Measurements from ENCODE around the gene ASCC3.
"Not testable (repeated sequence)": the region's sequence is repeated elsewhere in the genome, so short reads cannot be mapped to it uniquely, and the experiment has no call there.

The ASCC3 gene

DNA sequence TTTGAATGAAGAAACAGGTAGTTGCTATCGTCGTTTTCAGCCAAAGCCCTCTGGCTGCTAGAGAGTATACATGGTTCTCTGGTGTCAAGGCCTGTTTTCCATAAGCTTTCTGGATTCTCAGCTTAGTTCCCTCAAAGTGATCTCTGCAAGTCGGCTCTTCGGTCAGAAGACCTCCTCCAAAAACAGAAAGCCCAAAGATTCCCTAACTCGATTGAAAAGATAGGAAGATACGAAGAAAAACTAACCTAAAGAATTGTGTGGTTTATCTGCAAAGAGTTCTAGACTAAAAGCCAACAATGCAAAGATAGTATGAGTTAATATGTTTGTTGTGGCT is 545 bp upstream of the ASCC3 start:
- no peak for DNase-seq

DNA sequence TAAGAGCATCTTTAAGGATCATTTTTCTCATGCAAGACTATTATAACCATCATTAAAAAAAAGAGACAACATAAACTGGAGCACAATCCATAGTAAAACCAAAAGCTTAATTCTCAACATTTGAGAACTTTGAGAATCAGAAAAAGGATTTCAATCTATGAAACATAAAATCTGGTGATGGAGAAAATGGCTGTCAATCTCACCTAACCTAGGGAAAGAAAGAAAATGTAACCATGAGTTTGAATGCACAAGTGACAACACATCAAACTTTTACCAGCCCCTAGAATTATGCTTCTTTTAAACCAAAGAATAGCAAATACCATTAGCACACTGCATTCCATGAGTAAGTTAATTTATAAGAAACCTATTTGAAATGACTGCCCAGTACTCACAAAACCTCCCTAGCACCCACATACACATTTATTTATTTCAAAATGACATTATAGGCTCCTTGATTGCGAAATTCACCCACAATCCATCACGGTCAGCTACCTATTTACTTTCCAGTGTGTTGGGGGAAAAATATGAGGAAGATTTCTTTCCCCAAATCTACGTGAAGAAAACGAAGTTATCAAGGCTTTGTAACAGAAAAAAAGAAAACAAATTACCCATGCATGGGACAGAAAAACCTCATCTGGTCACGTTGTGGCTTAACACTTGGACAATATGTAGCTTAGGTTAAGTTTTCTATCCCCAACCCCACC is 828 bp downstream of the ASCC3 start:
- DNase-seq = no peak

DNA sequence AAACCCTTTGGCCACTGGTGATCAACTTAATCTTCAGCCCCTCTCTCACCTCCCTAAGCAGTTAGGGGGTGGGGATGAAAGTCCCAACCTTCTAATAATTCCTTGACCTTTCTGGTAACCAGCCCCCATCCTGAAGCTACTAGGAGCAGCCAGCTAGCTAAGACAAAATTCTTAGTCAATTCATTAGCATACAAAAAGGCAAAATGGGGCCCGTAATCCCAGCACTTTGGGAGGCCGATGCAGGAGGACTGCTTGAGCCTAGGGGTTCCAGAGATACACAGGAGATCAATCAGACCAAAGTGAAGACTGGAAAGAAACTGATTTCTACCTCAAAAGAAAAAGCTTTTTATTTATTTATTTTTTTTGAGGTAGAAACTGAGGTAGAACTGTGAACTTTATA is 1.8 kb downstream of the ASCC3 start:
- no peak for DNase-seq

DNA sequence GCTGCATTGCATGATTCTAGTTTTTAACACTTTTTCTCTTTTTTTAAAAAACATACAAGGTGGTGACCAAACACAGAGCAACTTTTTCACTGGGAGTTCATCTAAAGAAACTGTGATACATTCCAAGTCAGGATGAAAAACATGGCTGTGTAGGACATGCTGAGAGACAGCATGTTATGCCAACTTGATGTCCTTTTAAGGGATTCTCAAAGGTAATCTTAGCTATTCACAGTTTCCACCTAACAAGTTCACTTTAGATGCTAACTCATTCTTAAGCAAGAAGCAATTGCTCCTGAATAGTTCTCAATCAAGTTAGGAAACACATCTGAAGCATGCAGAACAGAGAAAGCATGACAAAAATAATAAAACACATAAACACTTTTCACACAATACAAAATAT is 3.3 kb downstream of the ASCC3 start:
- no peak for DNase-seq

DNA sequence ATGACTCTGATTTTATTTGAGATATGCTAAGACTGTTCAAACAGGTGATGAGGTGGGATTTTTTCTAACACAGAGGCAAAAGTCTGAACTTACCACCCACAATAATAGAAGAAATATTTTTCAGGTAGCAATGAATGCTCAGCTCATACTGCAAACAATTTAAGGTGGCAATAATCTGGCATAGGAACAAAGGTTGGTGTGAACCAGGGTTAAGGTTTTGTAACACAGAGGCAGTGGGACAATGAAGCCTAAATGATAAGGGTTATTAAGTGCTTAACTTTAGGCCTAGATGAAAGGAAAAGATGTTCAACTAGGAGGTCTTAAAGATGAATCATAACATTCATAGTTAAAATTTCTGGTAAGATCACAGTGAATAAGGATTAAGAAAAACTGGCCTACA is 4.9 kb downstream of the ASCC3 start:
- DNase-seq = no peak

DNA sequence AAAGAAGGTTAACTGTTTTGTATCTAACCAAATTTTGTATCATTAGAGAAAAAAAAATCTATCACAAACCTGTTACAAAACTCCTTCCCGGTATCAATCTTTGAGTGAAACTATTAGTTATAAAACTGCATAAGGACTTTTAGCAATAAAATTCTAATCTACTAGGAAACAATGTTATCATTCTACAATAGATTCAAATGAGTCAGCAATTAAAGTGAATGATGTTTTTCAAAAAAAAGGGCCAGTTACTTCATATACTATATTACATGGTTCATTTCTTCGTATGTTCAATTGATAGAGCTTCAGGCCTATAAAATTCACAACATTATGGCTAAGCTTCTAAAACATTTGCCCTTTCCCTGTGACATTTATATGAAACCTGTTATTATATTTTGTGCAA is 15.6 kb downstream of the ASCC3 start:
- no peak for DNase-seq

DNA sequence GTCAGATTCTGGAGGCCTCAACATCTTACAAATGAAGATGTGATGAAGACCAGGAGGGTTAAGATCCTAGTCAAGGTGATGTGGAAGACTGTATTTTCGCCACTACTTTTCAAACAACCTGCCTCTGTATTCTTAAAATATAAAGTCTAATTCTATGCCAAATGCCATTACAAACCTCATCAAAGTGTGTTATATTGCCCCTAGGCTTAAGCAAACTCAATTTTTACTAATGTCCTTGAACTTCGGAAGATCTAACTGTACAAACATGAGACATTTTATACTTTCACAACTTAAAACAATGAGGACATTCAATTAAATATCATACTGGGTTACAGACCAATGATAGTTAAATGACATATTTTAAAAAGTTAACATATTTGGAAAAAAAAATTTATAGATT is 19.1 kb downstream of the ASCC3 start:
- DNase-seq = no peak

DNA sequence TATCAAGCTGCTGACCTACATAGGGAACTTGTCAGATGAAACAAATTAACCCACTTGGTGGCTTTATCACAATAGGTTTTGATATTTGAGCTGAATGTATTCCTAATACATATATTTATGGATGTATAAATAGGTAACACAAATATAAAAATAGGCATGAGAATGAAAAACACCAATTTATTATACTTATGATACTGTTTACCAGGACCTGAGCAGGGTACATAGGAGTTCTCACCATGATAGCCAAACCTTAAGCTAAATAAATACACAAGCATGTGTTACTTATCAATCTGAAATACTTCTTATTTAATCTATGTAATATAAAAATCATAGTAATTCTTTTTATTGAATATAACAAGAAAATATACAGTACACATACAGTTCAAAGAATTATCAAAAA is 25.0 kb downstream of the ASCC3 start:
- no peak for DNase-seq

DNA sequence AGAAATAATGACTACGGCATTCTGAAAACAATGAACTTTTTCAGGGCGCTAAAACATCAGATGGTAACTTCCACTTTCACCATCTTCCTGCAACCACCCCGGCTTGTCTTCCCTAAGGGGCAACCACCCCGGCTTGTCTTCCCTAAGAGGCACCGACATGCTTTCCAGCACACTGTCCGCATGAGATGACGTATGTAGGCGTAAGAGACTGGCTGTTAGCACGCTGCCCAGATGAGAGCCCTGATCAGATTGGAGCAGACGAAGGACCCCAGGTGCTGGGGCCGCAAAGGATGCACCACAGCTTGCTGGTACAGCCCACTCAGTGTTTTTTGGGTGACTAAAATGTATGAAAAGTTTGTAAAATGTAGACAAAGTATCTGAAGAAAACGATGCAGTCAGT is 29.3 kb downstream of the ASCC3 start:
- no peak for DNase-seq

DNA sequence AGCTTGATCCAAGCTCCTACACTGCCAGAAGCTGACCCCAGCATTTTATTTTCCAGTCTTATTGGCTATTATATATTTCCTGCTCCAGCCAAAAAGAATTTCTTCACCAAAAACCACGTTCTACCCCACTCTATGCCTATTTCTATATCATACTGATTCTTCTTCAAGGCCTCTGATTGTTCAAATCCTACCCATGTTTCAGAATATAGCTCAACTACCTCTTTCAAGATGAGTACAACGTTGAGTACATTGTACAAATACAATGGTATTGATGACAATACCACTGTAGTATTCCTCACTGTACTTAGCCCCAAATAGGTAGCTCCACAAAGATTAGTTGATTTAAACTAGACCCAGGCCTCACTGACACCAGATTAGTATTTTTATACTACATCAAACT is 31.0 kb downstream of the ASCC3 start:
- no peak for DNase-seq

DNA sequence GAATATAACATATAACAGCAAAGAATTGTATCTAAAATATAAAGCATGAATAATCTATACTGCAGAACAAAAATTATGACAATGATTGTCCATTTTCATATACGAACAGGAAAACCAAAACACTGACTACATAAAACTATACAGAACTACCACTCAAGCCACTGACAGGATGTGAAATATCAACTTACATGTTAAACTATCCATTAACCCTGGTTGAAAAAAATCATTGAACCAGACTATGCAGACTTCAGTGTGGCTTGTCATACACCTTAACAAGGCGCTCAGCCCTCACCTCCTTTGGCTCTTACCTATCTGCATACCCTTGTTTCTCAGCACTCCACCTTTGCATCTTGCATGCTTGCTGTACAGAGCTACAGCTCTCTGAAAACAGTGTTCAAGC is 34.9 kb downstream of the ASCC3 start:
- DNase-seq = no peak

DNA sequence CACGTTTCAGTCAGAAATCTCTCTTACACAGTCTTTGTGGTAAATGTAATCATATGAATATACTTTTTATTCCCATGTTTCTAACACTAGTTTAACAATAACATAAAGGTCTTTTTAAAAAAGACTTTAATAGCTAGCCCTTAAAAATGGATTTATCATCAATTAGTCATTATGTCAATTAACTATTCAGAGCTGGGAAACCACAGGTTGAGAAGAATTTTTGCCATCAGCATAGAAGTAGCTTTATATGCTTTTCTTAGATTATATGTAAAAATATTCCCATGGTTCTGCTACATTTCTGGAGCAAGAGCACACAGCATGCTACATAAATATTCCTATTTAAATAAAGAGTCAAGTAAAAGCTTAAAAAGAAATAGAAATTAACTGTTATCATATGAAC is 35.5 kb downstream of the ASCC3 start:
- no peak for DNase-seq

DNA sequence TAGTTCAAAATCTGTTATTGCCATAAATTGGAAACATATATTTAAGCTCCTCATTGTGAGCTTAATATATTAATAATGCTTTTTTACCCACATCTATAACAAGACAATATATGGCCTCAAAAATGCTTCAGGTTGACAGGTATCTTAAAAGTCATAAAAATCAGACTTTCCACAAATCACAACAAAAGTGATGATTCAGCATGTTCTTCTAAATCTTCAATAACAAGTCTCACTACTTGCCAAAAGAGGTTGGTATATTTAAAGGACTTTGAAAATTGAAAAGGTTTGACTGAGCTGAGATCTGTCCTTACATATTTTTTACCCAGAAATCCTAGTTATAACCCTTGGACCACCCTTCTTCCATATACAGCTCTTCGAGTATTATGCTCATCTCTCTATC is 41.7 kb downstream of the ASCC3 start:
- no peak for DNase-seq

DNA sequence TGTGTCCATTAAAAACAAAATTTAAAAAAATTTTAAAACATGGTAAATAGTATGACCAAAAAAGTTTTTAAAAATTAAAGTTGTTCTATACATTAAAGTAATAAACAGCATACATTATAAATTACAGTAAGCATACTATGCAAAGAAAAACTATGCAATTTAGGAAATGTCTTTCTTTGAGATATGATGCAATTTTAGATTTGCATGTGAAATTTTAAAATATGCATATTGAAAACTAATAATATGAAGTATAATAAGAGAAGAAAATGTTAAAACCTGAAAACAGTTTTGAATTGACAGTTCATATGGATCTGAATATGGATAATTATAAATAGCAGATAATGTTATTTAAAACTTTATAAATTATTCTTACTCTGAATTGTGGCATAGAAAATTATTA is 43.1 kb downstream of the ASCC3 start:
- DNase-seq = no peak

DNA sequence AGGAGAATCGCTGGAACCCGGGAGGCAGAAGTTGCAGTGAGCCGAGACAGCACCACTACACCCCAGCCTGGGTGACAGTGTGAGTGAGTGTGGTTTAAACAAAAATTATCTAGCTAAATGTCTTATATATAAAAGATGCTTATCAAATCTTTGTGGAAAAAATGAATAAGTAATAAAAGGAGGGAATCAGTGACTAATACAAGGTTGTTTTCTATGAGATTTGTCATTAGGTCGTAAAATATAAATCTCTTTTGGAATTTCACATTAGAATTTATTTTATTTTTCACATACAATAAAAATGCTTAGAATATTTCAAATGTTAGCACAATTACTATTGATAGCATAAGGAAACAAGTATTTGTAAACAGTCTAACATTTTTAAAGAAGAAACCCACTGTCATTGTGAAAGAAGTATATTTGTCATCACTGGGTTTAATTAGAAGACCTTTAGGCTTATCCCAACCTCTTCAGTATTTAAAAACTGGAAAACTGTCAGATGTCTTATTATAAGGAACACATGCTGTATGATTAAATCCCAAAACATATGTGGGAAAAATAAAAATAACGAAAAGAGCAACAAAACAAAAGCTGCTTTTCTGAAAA is 47.1 kb downstream of the ASCC3 start:
- DNase-seq = no peak

DNA sequence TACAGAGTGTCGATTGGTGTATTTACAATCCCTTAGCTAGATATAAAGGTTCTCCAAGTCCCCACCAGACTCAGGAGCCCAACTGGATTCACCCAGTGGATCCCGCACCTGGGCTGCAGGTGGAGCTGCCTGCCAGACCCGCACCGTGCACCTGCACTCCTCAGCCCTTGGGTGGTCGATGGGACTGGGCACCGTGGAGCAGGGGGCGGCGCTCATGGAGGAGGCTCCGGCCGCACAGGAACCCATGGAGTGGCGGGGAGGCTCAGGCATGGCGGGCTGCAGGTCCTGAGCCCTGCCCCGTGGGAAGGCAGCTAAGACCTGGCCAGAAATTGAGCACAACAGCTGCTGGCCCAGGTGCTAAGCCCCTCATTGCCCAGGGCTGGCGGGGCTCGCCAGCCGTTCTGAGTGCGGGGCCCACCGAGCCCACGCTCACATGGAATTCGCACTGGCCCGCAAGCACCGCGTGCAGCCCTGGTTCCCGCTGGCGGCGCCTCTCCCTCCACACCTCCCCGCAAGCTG is 52.0 kb downstream of the ASCC3 start:
- not testable (repeated sequence) for DNase-seq

DNA sequence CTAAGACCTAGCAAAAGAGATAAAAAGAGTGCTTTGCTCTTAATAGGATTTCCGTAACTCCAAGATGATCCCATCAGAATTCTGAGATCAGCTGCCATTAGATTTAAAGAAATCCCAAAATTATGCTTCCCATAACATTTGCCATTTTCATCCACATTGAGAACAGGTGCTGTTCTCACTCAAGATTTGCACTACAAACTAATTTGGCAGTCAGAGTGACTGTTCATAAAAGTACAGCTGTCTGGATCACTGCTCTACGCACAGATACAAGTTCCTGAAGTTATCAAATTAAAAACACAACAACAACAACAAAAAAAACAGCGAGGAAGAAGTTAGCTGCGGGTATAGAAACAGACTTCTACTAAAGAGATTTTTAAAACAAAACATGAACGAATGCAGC is 58.1 kb downstream of the ASCC3 start:
- no peak for DNase-seq

DNA sequence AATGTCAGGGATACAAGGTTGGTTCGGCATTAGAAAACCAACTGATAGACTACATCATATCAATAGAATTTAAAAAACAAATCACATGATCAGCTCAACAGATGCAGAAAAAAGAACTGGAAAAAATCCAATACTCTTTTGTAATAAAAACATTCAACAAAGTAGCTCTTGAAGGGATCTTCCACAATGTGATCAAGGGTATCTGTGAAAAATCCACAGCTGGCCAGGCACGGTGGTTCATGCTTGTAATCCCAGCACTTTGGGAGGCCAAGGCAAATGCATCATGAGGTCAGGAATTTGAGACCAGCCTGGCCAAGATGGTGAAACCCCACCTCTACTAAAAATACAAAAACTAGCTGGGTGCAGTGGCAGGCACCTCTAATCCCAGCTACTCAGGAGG is 63.1 kb downstream of the ASCC3 start:
- DNase-seq = no peak

DNA sequence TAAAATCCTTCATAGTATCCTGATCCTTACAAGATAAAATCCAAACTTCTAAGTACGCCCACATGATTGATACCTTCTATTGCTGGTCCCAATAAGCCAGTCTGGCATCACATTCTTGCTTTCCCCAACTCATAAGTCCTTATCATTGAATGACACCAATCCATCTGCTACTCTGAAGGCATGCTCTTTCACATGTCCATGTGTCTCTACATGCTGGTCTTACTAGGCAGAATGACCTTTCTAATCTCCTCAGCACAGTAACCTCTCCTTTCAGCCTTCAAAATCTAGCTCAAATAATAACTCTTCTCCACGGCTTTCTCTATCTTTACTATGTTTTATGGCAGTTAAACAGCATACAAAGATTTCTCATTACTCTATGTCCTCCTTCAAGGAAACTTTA is 71.1 kb downstream of the ASCC3 start:
- DNase-seq = no peak

DNA sequence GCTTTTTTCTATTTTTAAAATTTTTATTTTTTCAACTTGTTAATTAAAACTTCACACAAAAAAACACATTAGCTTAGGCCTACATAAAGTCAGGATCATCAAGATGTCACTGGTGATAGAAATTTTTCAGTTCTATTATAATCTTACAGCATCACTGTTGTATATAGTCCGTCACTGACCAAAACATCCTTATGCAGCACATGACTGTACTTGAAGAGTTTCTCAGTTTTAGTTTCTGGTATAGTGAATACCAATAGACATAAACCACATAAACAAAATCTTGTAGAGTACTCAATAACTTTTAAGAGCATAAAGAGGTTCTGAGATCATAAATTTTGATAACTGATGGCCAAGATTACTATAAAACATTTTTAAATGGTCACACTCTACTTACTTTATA is 71.8 kb downstream of the ASCC3 start:
- no peak for DNase-seq

DNA sequence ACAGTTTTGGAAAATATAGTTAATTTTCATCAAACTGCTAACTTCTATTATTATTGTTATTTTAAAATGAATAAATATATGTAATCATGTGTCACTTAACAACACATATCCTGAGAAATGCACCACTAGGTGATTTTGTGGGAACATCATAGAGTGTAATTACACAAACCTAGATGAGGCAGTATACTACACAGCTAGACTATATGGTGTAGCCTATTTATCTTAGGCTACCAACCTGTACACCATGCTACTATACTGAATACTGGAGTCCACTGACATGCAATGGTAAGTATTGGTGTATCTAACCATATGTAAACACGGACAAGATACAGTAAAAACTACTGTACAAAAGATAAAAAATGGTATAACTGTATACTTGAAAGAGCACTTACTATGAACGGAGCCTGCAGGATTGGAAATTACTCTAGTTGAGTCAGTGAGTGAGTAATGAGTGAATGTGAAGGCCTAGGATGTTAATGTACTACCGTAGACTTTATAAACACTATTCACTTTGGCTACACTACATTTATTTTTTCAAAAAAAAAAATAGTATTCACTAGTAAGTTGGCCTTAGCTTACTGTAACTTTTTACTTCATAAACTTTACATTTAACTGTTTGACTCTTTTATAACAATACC is 72.4 kb downstream of the ASCC3 start:
- DNase-seq = no peak

DNA sequence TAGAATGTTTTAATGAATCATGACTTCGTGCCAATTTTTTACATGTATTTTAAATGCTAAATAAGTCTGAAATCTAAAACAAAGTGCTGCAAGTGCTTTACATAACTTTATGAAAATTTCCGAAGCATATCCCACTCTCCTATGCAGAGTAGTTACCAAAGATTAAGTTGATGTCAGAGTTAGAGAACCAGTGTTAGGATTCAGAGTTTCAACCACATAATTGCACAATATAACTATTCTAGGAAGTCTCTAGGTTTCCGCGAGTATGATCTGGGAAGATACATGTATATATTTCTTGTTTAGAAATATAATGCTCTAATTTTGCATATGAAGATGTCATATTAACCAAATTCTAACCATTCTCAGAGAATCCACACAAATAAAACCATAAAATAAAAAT is 74.8 kb downstream of the ASCC3 start:
- no peak for DNase-seq

DNA sequence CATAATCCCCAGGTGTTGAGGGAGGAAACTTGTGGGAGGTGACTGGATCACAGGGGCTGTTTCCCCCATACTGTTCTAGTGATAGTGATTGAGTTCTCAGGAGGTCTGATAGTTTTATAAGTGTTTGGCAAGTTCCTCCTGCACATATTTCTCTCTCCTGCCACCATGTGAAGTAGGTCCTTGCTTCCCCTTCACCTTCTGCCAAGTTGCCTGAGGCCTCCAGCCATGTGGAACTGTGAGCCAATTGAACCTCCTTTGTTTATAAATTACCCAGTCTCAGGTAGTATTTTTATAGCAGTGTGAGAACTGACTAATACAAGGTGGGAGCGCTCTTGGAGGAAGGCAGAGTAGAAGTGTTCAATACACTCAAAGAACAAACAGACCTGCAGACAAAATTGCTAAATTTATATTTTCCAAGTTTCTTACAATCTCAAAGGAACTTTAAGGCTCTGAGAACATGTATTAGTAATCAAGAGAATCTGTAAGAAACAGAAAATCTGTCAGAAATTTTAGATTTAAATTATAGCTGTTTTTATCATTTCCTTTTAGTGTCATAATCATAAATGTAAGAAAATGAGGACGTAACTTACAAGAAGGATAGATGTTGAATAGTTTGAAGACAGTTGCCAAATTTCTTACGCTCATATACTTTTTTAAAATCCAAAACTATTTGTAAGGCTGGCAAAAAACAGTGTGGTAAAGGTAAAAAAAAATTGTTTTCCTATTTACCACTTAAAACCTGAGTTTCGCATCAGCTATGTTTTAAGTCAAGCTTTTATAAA is 77.7 kb downstream of the ASCC3 start:
- DNase-seq = no peak

DNA sequence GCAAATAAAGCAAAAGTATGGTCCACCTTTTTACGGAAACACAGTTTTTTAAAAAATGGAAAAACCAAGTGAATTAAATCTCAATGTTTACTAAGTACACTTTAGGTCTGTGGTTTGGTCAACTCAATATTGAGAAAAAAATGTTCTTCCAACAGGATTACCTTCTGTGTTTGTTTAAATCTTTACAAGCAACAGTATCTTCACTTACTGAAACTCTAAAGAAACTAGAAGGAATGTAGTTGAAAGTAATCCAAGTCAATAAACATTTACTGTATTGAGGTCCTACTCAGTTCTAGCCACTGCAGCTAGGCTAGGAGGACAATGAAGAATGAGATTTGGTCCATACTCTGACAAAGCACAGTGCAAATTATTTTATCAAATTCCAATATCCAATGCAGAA is 80.1 kb downstream of the ASCC3 start:
- no peak for DNase-seq

All from eye (tissue), 1 donor.